NCI-H460 (cell line): ENCODE data around the gene CNBP. TPM values are rescaled to one million over a fixed set of nuclear protein-coding genes. Genes with fewer than 3 reads are reported as not detected.
"Not testable (repeated sequence)": the region's sequence is repeated elsewhere in the genome, so short reads cannot be mapped to it uniquely, and the experiment has no call there.

Experiments used
- DNase-seq: peaks from one replicate; pipeline ENCODE4 v3.0.0-alpha.2; 2016; ENCODE audit warnings: low read depth; ENCODE audit errors: extremely low read depth
- total RNA-seq: library from RNA; depleted of rRNA; stranded (reverse); fragments of >200 nt; shearing (Covaris generic); gene quantifications from 2 replicates; pipeline ENCODE4 v1.2.3, GENCODE V29; 2014

The CNBP gene
- total RNA-seq, 1 experiment from 2014 or later: 344 TPM

GRCh38 chr3:129187857-129188256, 4.2 kb upstream of the CNBP start:
- DNase-seq: no peak

GRCh38 chr3:129185783-129186182, 2.1 kb upstream of the CNBP start:
- no peak for DNase-seq

GRCh38 chr3:129184784-129185542, 1.3 kb upstream of the CNBP start:
- DNase-seq: not testable (repeated sequence)

- DNase-seq: peak; percentile 13
Measured at GRCh38 chr3:129184396-129184657, 631 bp upstream of the CNBP start.

- DNase-seq: no peak
Measured at GRCh38 chr3:129182390-129183185, 1.1 kb downstream of the CNBP start.

GRCh38 chr3:129181819-129182218, 1.9 kb downstream of the CNBP start:
- no peak for DNase-seq

- DNase-seq: no peak
Measured at GRCh38 chr3:129180461-129180860, 3.2 kb downstream of the CNBP start.

- no peak for DNase-seq
Measured at GRCh38 chr3:129176051-129176450, 7.6 kb downstream of the CNBP start.

- DNase-seq: no peak
Measured at GRCh38 chr3:129173725-129174124, 10.0 kb downstream of the CNBP start.

GRCh38 chr3:129173206-129173605, 10.5 kb downstream of the CNBP start:
- no peak for DNase-seq

- no peak for DNase-seq
Measured at GRCh38 chr3:129166579-129167332, 16.9 kb downstream of the CNBP start.

GRCh38 chr3:129165594-129165993, 18.1 kb downstream of the CNBP start:
- DNase-seq: not testable (repeated sequence)

- DNase-seq: no peak
Measured at GRCh38 chr3:129164500-129164899, 19.2 kb downstream of the CNBP start.

GRCh38 chr3:129162729-129163579, 20.7 kb downstream of the CNBP start:
- no peak for DNase-seq

GRCh38 chr3:129161860-129162271, 21.8 kb downstream of the CNBP start:
- no peak for DNase-seq

- peak; percentile 91 for DNase-seq
Measured at GRCh38 chr3:129160891-129161859, 22.5 kb downstream of the CNBP start, which contains the start of gene ISY1. Gene ISY1, minus strand, starts transcription at chr3:129161063. Its CDS starts 88 bp downstream, at chr3:129160975.

- DNase-seq: no peak
Measured at GRCh38 chr3:129144786-129145185, 38.9 kb downstream of the CNBP start.

GRCh38 chr3:129141011-129141410, 42.7 kb downstream of the CNBP start:
- not testable (repeated sequence) for DNase-seq

GRCh38 chr3:129139911-129140310, 43.8 kb downstream of the CNBP start:
- no peak for DNase-seq
